ENCODE data around the gene RAET1G. TPM values are rescaled to one million over a fixed set of nuclear protein-coding genes. Genes with fewer than 3 reads are reported as not detected.
"Not testable (repeated sequence)": the region's sequence is repeated elsewhere in the genome, so short reads cannot be mapped to it uniquely, and the experiment has no call there.

Gene RAET1G
- total RNA-seq, 3 donors from 2014 or later = not detected

GRCh38 chr6:149891864-149892263 lies 31.1 kb downstream of the RAET1G start:
- not testable (repeated sequence) for ATAC-seq; H3K36me3 Mint-ChIP-seq (ENCODE audit: insufficient read depth); H3K4me3 Mint-ChIP-seq; H3K9me3 Mint-ChIP-seq; DNase-seq
- Mint-ChIP-seq H3K27me3 (ENCODE audit: low read depth) (peaks cover 11% of the 10 kb centered on the region), H3K4me1 (ENCODE audit: low read depth) (peaks cover 12% of the 10 kb centered on the region)

- no peak overlapping the region for H3K4me3 Mint-ChIP-seq
Observed at GRCh38 chr6:149891259-149891658, 31.7 kb downstream of the RAET1G start.

GRCh38 chr6:149890629-149891045 lies 32.3 kb downstream of the RAET1G start:
- peaks cover 1% of the 10 kb centered on the region for H3K4me1 Mint-ChIP-seq (ENCODE audit: low read depth)
- DNase-seq = no peak
- no peak for ATAC-seq
- H3K9me3 Mint-ChIP-seq = no peaks in the 10 kb centered on the region
- no peaks in the 10 kb centered on the region for H3K36me3 Mint-ChIP-seq (ENCODE audit: insufficient read depth)
- H3K27me3 Mint-ChIP-seq (ENCODE audit: low read depth) = peaks cover 11% of the 10 kb centered on the region
- H3K4me3 Mint-ChIP-seq = no peak overlapping the region

More at GRCh38 chr6:149891259-149891658, 31.7 kb downstream of the RAET1G start:
- Mint-ChIP-seq H3K9me3 (no peaks in the 10 kb centered on the region), H3K36me3 (ENCODE audit: insufficient read depth) (no peaks in the 10 kb centered on the region), H3K4me1 (ENCODE audit: low read depth) (peaks cover 7% of the 10 kb centered on the region), H3K27me3 (ENCODE audit: low read depth) (peaks cover 11% of the 10 kb centered on the region)
- DNase-seq (no peak), ATAC-seq (no peak)

- H3K4me3 Mint-ChIP-seq = no peak overlapping the region
- ATAC-seq (no peak), DNase-seq (no peak)
- no peaks in the 10 kb centered on the region for H3K4me1 Mint-ChIP-seq (ENCODE audit: low read depth)
- H3K36me3 Mint-ChIP-seq (ENCODE audit: insufficient read depth) = no peaks in the 10 kb centered on the region
- peaks cover 8% of the 10 kb centered on the region for H3K27me3 Mint-ChIP-seq (ENCODE audit: low read depth)
- H3K9me3 Mint-ChIP-seq = no peaks in the 10 kb centered on the region
Observed at GRCh38 chr6:149889326-149889725, 33.6 kb downstream of the RAET1G start.

GRCh38 chr6:149888659-149889058 lies 34.3 kb downstream of the RAET1G start:
- ATAC-seq = no peak
- H3K4me3 Mint-ChIP-seq = no peak overlapping the region

GRCh38 chr6:149888093-149888492 lies 34.8 kb downstream of the RAET1G start:
- H3K36me3 Mint-ChIP-seq (ENCODE audit: insufficient read depth) = no peaks in the 10 kb centered on the region
- H3K9me3 Mint-ChIP-seq = no peaks in the 10 kb centered on the region
- DNase-seq (no peak), ATAC-seq (no peak)
- no peaks in the 10 kb centered on the region for H3K4me1 Mint-ChIP-seq (ENCODE audit: low read depth)
- no peak overlapping the region for H3K4me3 Mint-ChIP-seq
- H3K27me3 Mint-ChIP-seq (ENCODE audit: low read depth) = peaks cover 14% of the 10 kb centered on the region

More at GRCh38 chr6:149888659-149889058, 34.3 kb downstream of the RAET1G start:
- H3K36me3 Mint-ChIP-seq (ENCODE audit: insufficient read depth) = no peaks in the 10 kb centered on the region
- H3K4me1 Mint-ChIP-seq (ENCODE audit: low read depth) = no peaks in the 10 kb centered on the region
- no peak for DNase-seq
- H3K9me3 Mint-ChIP-seq = no peaks in the 10 kb centered on the region
- H3K27me3 Mint-ChIP-seq (ENCODE audit: low read depth) = peaks cover 10% of the 10 kb centered on the region

- ATAC-seq (no peak), DNase-seq (no peak)
- H3K27me3 Mint-ChIP-seq (ENCODE audit: low read depth) = peaks cover 14% of the 10 kb centered on the region
- no peaks in the 10 kb centered on the region for H3K4me1 Mint-ChIP-seq (ENCODE audit: low read depth)
- H3K4me3 Mint-ChIP-seq = no peak overlapping the region
- H3K9me3 Mint-ChIP-seq = no peaks in the 10 kb centered on the region
- no peaks in the 10 kb centered on the region for H3K36me3 Mint-ChIP-seq (ENCODE audit: insufficient read depth)
Observed at GRCh38 chr6:149887343-149887742, 35.6 kb downstream of the RAET1G start.

GRCh38 chr6:149885888-149886287 lies 37.0 kb downstream of the RAET1G start:
- no peak for ATAC-seq
- H3K36me3 Mint-ChIP-seq (ENCODE audit: insufficient read depth) = no peaks in the 10 kb centered on the region
- no peaks in the 10 kb centered on the region for H3K9me3 Mint-ChIP-seq
- H3K4me3 Mint-ChIP-seq = no peak overlapping the region
- no peak for DNase-seq
- no peaks in the 10 kb centered on the region for H3K4me1 Mint-ChIP-seq (ENCODE audit: low read depth)
- peaks cover 18% of the 10 kb centered on the region for H3K27me3 Mint-ChIP-seq (ENCODE audit: low read depth)

GRCh38 chr6:149884617-149885016 lies 38.3 kb downstream of the RAET1G start:
- Mint-ChIP-seq H3K4me3 (no peak overlapping the region), H3K36me3 (ENCODE audit: insufficient read depth) (no peaks in the 10 kb centered on the region), H3K4me1 (ENCODE audit: low read depth) (no peaks in the 10 kb centered on the region), H3K9me3 (no peaks in the 10 kb centered on the region), H3K27me3 (ENCODE audit: low read depth) (peaks cover 22% of the 10 kb centered on the region)
- ATAC-seq (no peak), DNase-seq (no peak)

- Mint-ChIP-seq H3K36me3 (ENCODE audit: insufficient read depth) (no peaks in the 10 kb centered on the region), H3K4me1 (ENCODE audit: low read depth) (no peaks in the 10 kb centered on the region), H3K27me3 (ENCODE audit: low read depth) (peaks cover 22% of the 10 kb centered on the region), H3K4me3 (no peak overlapping the region), H3K9me3 (no peaks in the 10 kb centered on the region)
- no peak for ATAC-seq
- no peak for DNase-seq
Observed at GRCh38 chr6:149884215-149884614, 38.7 kb downstream of the RAET1G start.

- Mint-ChIP-seq H3K4me1 (ENCODE audit: low read depth) (no peaks in the 10 kb centered on the region), H3K4me3 (no peak overlapping the region), H3K9me3 (no peaks in the 10 kb centered on the region), H3K36me3 (ENCODE audit: insufficient read depth) (no peaks in the 10 kb centered on the region), H3K27me3 (ENCODE audit: low read depth) (peaks cover 37% of the 10 kb centered on the region)
- ATAC-seq (no peak), DNase-seq (no peak)
Observed at GRCh38 chr6:149881860-149882259, 41.1 kb downstream of the RAET1G start.

GRCh38 chr6:149881066-149881766 lies 41.7 kb downstream of the RAET1G start:
- H3K27me3 Mint-ChIP-seq (ENCODE audit: low read depth) = peaks cover 42% of the 10 kb centered on the region
- H3K9me3 Mint-ChIP-seq = no peaks in the 10 kb centered on the region

GRCh38 chr6:149877659-149878058 lies 45.3 kb downstream of the RAET1G start:
- Mint-ChIP-seq H3K27me3 (ENCODE audit: low read depth) (peaks cover 39% of the 10 kb centered on the region), H3K9me3 (no peaks in the 10 kb centered on the region), H3K4me3 (no peak overlapping the region), H3K4me1 (ENCODE audit: low read depth) (no peaks in the 10 kb centered on the region), H3K36me3 (ENCODE audit: insufficient read depth) (no peaks in the 10 kb centered on the region)
- ATAC-seq (no peak), DNase-seq (no peak)

More at GRCh38 chr6:149881066-149881766, 41.7 kb downstream of the RAET1G start:
- no peak for DNase-seq
- no peaks in the 10 kb centered on the region for H3K4me1 Mint-ChIP-seq (ENCODE audit: low read depth)
- no peak for ATAC-seq
- H3K36me3 Mint-ChIP-seq (ENCODE audit: insufficient read depth) = no peaks in the 10 kb centered on the region
- no peak overlapping the region for H3K4me3 Mint-ChIP-seq

- no peak for ATAC-seq
- Mint-ChIP-seq H3K27me3 (ENCODE audit: low read depth) (peaks cover 39% of the 10 kb centered on the region), H3K36me3 (ENCODE audit: insufficient read depth) (no peaks in the 10 kb centered on the region), H3K4me1 (ENCODE audit: low read depth) (no peaks in the 10 kb centered on the region), H3K4me3 (no peak overlapping the region), H3K9me3 (no peaks in the 10 kb centered on the region)
- DNase-seq = no peak
Observed at GRCh38 chr6:149876241-149876933, 46.5 kb downstream of the RAET1G start.

- H3K9me3 Mint-ChIP-seq = no peaks in the 10 kb centered on the region
- ATAC-seq (no peak), DNase-seq (no peak)
- no peaks in the 10 kb centered on the region for H3K36me3 Mint-ChIP-seq (ENCODE audit: insufficient read depth)
- peaks cover 17% of the 10 kb centered on the region for H3K27me3 Mint-ChIP-seq (ENCODE audit: low read depth)
- H3K4me3 Mint-ChIP-seq = no peak overlapping the region
- no peaks in the 10 kb centered on the region for H3K4me1 Mint-ChIP-seq (ENCODE audit: low read depth)
Observed at GRCh38 chr6:149872233-149872632, 50.7 kb downstream of the RAET1G start.
